ENCODE results near the gene TMED1. TPM values are rescaled to one million over a fixed set of nuclear protein-coding genes. Genes with fewer than 3 reads are reported as not detected.
A peak's percentile ranks its signal among the peaks of the same experiment; 100 is the strongest.

TMED1 gene
- total and polyA plus RNA-seq, 9 of the 15 experiments (the other 6 are each of a cell fraction or from before 2014, with no cell fraction given): 0.86 to 30.2 (median 23.5) TPM

DNA sequence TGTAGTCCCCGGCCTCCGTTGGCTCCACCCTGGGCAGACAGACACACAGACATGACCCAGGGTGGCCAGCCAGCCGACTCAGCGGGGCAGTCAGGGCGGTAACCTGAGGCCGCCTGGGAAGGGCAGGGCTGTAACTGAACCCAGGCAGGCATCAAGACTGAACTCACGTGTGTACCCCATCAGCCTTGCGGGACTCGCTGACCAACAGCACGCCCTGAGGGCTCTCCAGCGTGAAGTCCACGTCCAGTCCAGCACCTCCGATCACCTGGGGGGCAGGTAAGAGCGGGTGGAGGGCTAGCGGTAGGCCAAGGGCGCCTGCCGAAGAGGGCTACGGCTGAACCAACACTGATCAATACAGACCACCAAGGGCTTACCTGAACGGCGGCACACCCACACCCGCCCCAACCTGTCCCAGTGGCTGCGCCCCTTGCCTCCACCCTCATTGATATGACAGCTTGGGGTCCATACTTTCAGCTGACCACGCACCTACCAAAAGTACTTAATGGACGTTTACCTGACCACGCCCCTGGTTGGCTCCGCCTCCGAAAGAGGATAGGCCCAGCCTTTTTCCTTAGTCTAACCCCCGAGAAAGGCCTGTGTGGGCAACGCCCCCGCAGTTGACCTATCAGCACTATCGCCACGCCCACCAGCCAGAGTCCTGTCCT lies 791 bp downstream of the TMED1 start (continued):
- TF ChIP-seq GATAD2B (IDR thresholded peaks at IDR 0.05; ENCODE audit: borderline replicate concordance): no peak
- TF ChIP-seq TCF7 (IDR thresholded peaks at IDR 0.05; ENCODE audit: borderline replicate concordance): no peak
- TF ChIP-seq, protein P1, sequence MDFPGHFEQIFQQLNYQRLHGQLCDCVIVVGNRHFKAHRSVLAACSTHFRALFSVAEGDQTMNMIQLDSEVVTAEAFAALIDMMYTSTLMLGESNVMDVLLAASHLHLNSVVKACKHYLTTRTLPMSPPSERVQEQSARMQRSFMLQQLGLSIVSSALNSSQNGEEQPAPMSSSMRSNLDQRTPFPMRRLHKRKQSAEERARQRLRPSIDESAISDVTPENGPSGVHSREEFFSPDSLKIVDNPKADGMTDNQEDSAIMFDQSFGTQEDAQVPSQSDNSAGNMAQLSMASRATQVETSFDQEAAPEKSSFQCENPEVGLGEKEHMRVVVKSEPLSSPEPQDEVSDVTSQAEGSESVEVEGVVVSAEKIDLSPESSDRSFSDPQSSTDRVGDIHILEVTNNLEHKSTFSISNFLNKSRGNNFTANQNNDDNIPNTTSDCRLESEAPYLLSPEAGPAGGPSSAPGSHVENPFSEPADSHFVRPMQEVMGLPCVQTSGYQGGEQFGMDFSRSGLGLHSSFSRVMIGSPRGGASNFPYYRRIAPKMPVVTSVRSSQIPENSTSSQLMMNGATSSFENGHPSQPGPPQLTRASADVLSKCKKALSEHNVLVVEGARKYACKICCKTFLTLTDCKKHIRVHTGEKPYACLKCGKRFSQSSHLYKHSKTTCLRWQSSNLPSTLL (IDR thresholded peaks at IDR 0.05): no peak
- TF ChIP-seq ELF1 (tag; IDR thresholded peaks at IDR 0.05): no peak
- TF ChIP-seq FOXJ3 (CRISPR knock-in tag; IDR thresholded peaks at IDR 0.05): no peak
- no peak for TF ChIP-seq WHSC1 (IDR thresholded peaks at IDR 0.05; ENCODE audit: low read length)
- no peak for TF ChIP-seq NFXL1 (CRISPR knock-in tag; IDR thresholded peaks at IDR 0.05)
- no peak for TF ChIP-seq NR2F6 (CRISPR knock-in tag; IDR thresholded peaks at IDR 0.05)
- TF ChIP-seq, protein P2, sequence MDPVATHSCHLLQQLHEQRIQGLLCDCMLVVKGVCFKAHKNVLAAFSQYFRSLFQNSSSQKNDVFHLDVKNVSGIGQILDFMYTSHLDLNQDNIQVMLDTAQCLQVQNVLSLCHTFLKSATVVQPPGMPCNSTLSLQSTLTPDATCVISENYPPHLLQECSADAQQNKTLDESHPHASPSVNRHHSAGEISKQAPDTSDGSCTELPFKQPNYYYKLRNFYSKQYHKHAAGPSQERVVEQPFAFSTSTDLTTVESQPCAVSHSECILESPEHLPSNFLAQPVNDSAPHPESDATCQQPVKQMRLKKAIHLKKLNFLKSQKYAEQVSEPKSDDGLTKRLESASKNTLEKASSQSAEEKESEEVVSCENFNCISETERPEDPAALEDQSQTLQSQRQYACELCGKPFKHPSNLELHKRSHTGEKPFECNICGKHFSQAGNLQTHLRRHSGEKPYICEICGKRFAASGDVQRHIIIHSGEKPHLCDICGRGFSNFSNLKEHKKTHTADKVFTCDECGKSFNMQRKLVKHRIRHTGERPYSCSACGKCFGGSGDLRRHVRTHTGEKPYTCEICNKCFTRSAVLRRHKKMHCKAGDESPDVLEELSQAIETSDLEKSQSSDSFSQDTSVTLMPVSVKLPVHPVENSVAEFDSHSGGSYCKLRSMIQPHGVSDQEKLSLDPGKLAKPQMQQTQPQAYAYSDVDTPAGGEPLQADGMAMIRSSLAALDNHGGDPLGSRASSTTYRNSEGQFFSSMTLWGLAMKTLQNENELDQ (CRISPR knock-in tag; IDR thresholded peaks at IDR 0.05; ENCODE audit: borderline replicate concordance): no peak
- TF ChIP-seq CXXC5 (CRISPR knock-in tag; IDR thresholded peaks at IDR 0.05): no peak
- TF ChIP-seq HIVEP1 (CRISPR knock-in tag; IDR thresholded peaks at IDR 0.05): no peak
- no peak for TF ChIP-seq BACH1 (tag; IDR thresholded peaks at IDR 0.05)
- TF ChIP-seq TRIM24 (IDR thresholded peaks at IDR 0.05): no peak
- no peak for TF ChIP-seq SNIP1 (IDR thresholded peaks at IDR 0.05; ENCODE audit: low read depth)
- no peak for TF ChIP-seq NR4A1 (CRISPR knock-in tag; IDR thresholded peaks at IDR 0.05)
- 0 out of 2 replicates have a peak, but pooled peaks have one; percentile 47 for TF ChIP-seq NR4A1 (tag; IDR thresholded peaks at IDR 0.05)
- no peak for TF ChIP-seq XRCC5 (IDR thresholded peaks at IDR 0.05; ENCODE audit: low read depth, low read length)
- no peak for TF ChIP-seq ZNF311 (CRISPR knock-in tag; IDR thresholded peaks at IDR 0.05)
- TF ChIP-seq DNMT1 (IDR thresholded peaks at IDR 0.05): no peak

Data from K562 (cell line).